HCT116 (cell line): ENCODE measurements around the gene ZC3H12D. TPM values are rescaled to one million over a fixed set of nuclear protein-coding genes. Genes with fewer than 3 reads are reported as not detected.

Source experiments
- ATAC-seq: fragments of 200-7000 bp; cut with Tn5 transposase; 2 replicates; pipeline ENCODE4 v1.9.1; 2020; ENCODE audit warnings: mild to moderate bottlenecking, moderate library complexity
- BruUV-seq: library from RNA; stranded (reverse); fragments of 400-500 nt; replicated peaks from 2 replicates; lab custom pipeline; 2021; lab: Mats Ljungman, UMichigan
- CTCF ChIA-PET: fragments of 300-600 bp; sonication (Branson Sonifier 250); formaldehyde crosslinking; loops from one replicate; lab custom pipeline; 2021; ENCODE audit warnings: antibody characterized with exemption; lab: Charles Lee
- POLR2A ChIA-PET: fragments of 300-600, 350-600 bp; sonication (Branson Sonifier 250); formaldehyde crosslinking; loops from one replicate; lab custom pipeline; 2021; ENCODE audit warnings: antibody characterized with exemption; lab: Charles Lee
- RAD21 ChIA-PET, 2 experiments: fragments of 300-600 bp; sonication (Branson Sonifier 250); formaldehyde crosslinking; loops; one replicate each; lab custom pipeline; 2023; ENCODE audit warnings: low total read pairs in 2 of 2; ENCODE audit not compliant: uncharacterized antibody in 2 of 2, unreplicated experiment in 2 of 2, low non-redundant PET in 1 of 2; lab: Charles Lee
- DNase-seq: peaks from one replicate; pipeline ENCODE4 v3.0.0-alpha.2; 2010; ENCODE audit warnings: low read depth, low spot score
- H2AFZ ChIP-seq: fragments of 200-600 bp; shearing (Covaris generic), sonication (generic); 2 replicates; pipeline ENCODE4 v1.6.1; 2017; ENCODE audit warnings: low read depth, mixed run types, mixed read lengths, antibody characterized with exemption, low read length; ENCODE audit not compliant: poor library complexity, severe bottlenecking
- H3K27ac ChIP-seq: 2 replicates; pipeline ENCODE4 v1.5.1; 2012; ENCODE audit warnings: low read depth, low read length
- H3K27me3 ChIP-seq: fragments of 200-600 bp; sonication (generic); 2 replicates; pipeline ENCODE4 v1.6.1; 2016; ENCODE audit warnings: mixed run types, low read length, mixed read lengths; ENCODE audit not compliant: insufficient read depth
- H3K36me3 ChIP-seq, 2 experiments: fragments of 200-500 bp in 1 of 2; fragments of 200-600 bp in 1 of 2; sonication (Bioruptor generic) in 1 of 2; sonication (generic) in 1 of 2; 2 replicates each; pipeline versions ENCODE4 v1.5.1 to v1.6.1; 2014 to 2016; ENCODE audit warnings: low read length in 2 of 2, inconsistent platforms in 1 of 2, mixed read lengths in 1 of 2, mixed run types in 1 of 2; ENCODE audit not compliant: insufficient read depth in 2 of 2, control insufficient read depth in 1 of 2
- H3K4me1 ChIP-seq, 2 experiments: fragments of 200-600 bp in 1 of 2; sonication (generic) in 1 of 2; 2 replicates each; pipeline versions ENCODE4 v1.5.1 to v1.6.1; 2012 to 2017; ENCODE audit warnings: low read length in 2 of 2, inconsistent platforms in 1 of 2, mild to moderate bottlenecking in 1 of 2, mixed read lengths in 1 of 2, mixed run types in 1 of 2, moderate library complexity in 1 of 2; ENCODE audit not compliant: insufficient read depth in 2 of 2, control insufficient read depth in 1 of 2
- H3K4me2 ChIP-seq: fragments of 200-600 bp; sonication (generic); 2 replicates; pipeline ENCODE4 v1.6.1; 2017; ENCODE audit warnings: mixed run types, low read length, mixed read lengths
- H3K4me3 ChIP-seq, 2 experiments: fragments of 200-600 bp in 1 of 2; sonication (generic) in 1 of 2; replicated peaks in 1 of 2; 2 replicates each; pipeline ENCODE4 v1.5.1; 2011 to 2016; ENCODE audit warnings: low read length in 2 of 2, control low read depth in 1 of 2, low read depth in 1 of 2, mild to moderate bottlenecking in 1 of 2, mixed read lengths in 1 of 2, mixed run types in 1 of 2
- H3K79me2 ChIP-seq: fragments of 200-600 bp; sonication (generic); 2 replicates; pipeline ENCODE4 v1.6.1; 2017; ENCODE audit warnings: mild to moderate bottlenecking, mixed run types, low read length, moderate library complexity, mixed read lengths; ENCODE audit not compliant: insufficient read depth
- H3K9ac ChIP-seq: fragments of 200-600 bp; sonication (generic); 2 replicates; pipeline ENCODE4 v1.6.1; 2016; ENCODE audit warnings: low read length, mixed read lengths
- H3K9me2 ChIP-seq: fragments of 200-600 bp; sonication (generic), shearing (Covaris generic); 2 replicates; pipeline ENCODE4 v1.6.1; 2017; ENCODE audit warnings: mixed run types, mild to moderate bottlenecking, moderate library complexity; ENCODE audit not compliant: insufficient read depth
- H3K9me3 ChIP-seq, 2 experiments: fragments of 200-500 bp in 1 of 2; fragments of 200-600 bp in 1 of 2; sonication (Bioruptor generic) in 1 of 2; sonication (generic) in 1 of 2; 2 replicates each; pipeline ENCODE4 v1.6.1; 2014 to 2017; ENCODE audit warnings: low read length in 2 of 2, mixed read lengths in 2 of 2, inconsistent platforms in 1 of 2, low read depth in 1 of 2, mild to moderate bottlenecking in 1 of 2, mixed run types in 1 of 2, moderate library complexity in 1 of 2; ENCODE audit not compliant: control insufficient read depth in 1 of 2, insufficient read depth in 1 of 2
- H4K20me1 ChIP-seq: fragments of 200-600 bp; sonication (generic), shearing (Covaris generic); 2 replicates; pipeline ENCODE4 v1.6.1; 2017; ENCODE audit warnings: mixed run types, mild to moderate bottlenecking, moderate library complexity; ENCODE audit not compliant: insufficient read depth
- CBX3 ChIP-seq: IDR thresholded peaks from 2 replicates; pipeline ENCODE4 v1.6.1; 2012; ENCODE audit warnings: low read depth
- CEBPB ChIP-seq: IDR thresholded peaks from 2 replicates; pipeline ENCODE4 v1.6.1; 2012; ENCODE audit warnings: low read depth
- EGR1 ChIP-seq: IDR thresholded peaks from 2 replicates; pipeline ENCODE4 v1.6.1; 2012; ENCODE audit warnings: low read depth
- ELF1 ChIP-seq: IDR thresholded peaks from 2 replicates; pipeline ENCODE4 v1.6.1; 2012; ENCODE audit warnings: low read depth, borderline replicate concordance
- EZH2 ChIP-seq: fragments of 200-600 bp; sonication (generic); IDR thresholded peaks from 2 replicates; pipeline ENCODE4 v1.6.1; 2017; ENCODE audit warnings: antibody characterized with exemption, mixed run types
- EZH2phosphoT487 ChIP-seq: fragments of 200-600 bp; IDR thresholded peaks from 2 replicates; pipeline ENCODE4 v1.6.1; 2018; ENCODE audit warnings: antibody characterized with exemption, borderline replicate concordance
- FOSL1 ChIP-seq: IDR thresholded peaks from 2 replicates; pipeline ENCODE4 v1.6.1; 2012; ENCODE audit warnings: low read depth
- JUND ChIP-seq: IDR thresholded peaks from 2 replicates; pipeline ENCODE4 v1.6.1; 2012
- MAX ChIP-seq: IDR thresholded peaks from 2 replicates; pipeline ENCODE4 v1.6.1; 2012
- POLR2A ChIP-seq: IDR thresholded peaks from 2 replicates; pipeline ENCODE4 v1.7.0; 2011; ENCODE audit warnings: borderline replicate concordance; ENCODE audit not compliant: insufficient read depth, insufficient read length; ENCODE audit errors: extremely low read depth
- RAD21 ChIP-seq: IDR thresholded peaks from 2 replicates; pipeline ENCODE4 v1.6.1; 2012; ENCODE audit warnings: low read depth, mild to moderate bottlenecking
- REST ChIP-seq: IDR thresholded peaks from 2 replicates; pipeline ENCODE4 v1.6.1; 2012; ENCODE audit warnings: low read depth
- SIN3A ChIP-seq: IDR thresholded peaks from 2 replicates; pipeline ENCODE4 v1.6.1; 2012; ENCODE audit warnings: low read depth
- SP1 ChIP-seq: IDR thresholded peaks from 2 replicates; pipeline ENCODE4 v1.6.1; 2012; ENCODE audit warnings: low read depth
- SRF ChIP-seq: IDR thresholded peaks from 2 replicates; pipeline ENCODE4 v1.6.1; 2012; ENCODE audit warnings: low read depth
- ZFX ChIP-seq: fragments of 450-650 bp; IDR thresholded peaks from 2 replicates; pipeline ENCODE4 v1.6.1; 2017
- ZNF274 ChIP-seq: fragments of 200-500 bp; sonication (Bioruptor generic); IDR thresholded peaks from 2 replicates; pipeline ENCODE4 v1.6.1; 2014; ENCODE audit warnings: mild to moderate bottlenecking, low read depth, low read length, inconsistent platforms
- intact Hi-C: fragments of 100-400 bp; cut with micrococcal nuclease; formaldehyde crosslinking; loops from 2 replicates; pipeline ENCODE4 v1.10.0; 2022
- total RNA-seq: library from RNA; stranded (reverse); gene quantifications from one replicate; pipeline ENCODE4 v1.2.1, GENCODE V29; 2021; ENCODE audit not compliant: unreplicated experiment
- TF ChIP-seq, protein P1 (sequence below): IDR thresholded peaks from 2 replicates; pipeline ENCODE4 v1.6.1; 2012
- TF ChIP-seq, protein P2 (sequence below): IDR thresholded peaks from 2 replicates; pipeline ENCODE4 v1.6.1; 2011; ENCODE audit warnings: mild to moderate bottlenecking, low read length, moderate library complexity; ENCODE audit not compliant: insufficient replicate concordance; ENCODE audit errors: extremely low read depth
- TF ChIP-seq, protein P3 (sequence below), 3 experiments: fragments of 200-600 bp in 1 of 3; sonication (generic) in 1 of 3; IDR thresholded peaks in 2 of 3; conservative IDR thresholded peaks in 1 of 3; 2 replicates each; pipeline ENCODE4 v1.5.1; 2012 to 2017; ENCODE audit warnings: low read depth in 2 of 3, low read length in 2 of 3, antibody characterized with exemption in 1 of 3, borderline replicate concordance in 1 of 3, control low read depth in 1 of 3, mild to moderate bottlenecking in 1 of 3, mixed read lengths in 1 of 3, mixed run types in 1 of 3, moderate library complexity in 1 of 3; ENCODE audit not compliant: insufficient read depth in 1 of 3

The ZC3H12D gene
- total RNA-seq, 1 experiment from 2014 or later = 0.30 TPM

GRCh38 chr6:149464411-149464810 lies 20.4 kb downstream of the ZC3H12D start:
- Histone ChIP-seq H3K9ac (no peak overlapping the region), H3K79me2 (no peaks in the 10 kb centered on the region), H3K4me3 (no peak overlapping the region), H3K36me3 (no peaks in the 10 kb centered on the region), H4K20me1 (no peaks in the 10 kb centered on the region), H3K9me2 (no peaks in the 10 kb centered on the region), H3K27ac (no peak overlapping the region), H3K4me2 (no peak overlapping the region), H3K27me3 (no peaks in the 10 kb centered on the region), H2AFZ (no peak overlapping the region), H3K4me1 (no peaks in the 10 kb centered on the region), H3K9me3 (no peaks in the 10 kb centered on the region)
- POLR2A ChIA-PET = no interaction called here
- DNase-seq = no peak
- intact Hi-C loops = no loop called here
- TF ChIP-seq REST (no peak), EZH2phosphoT487 (no peak), EZH2 (no peak), SRF (no peak), EGR1 (no peak), CEBPB (no peak), JUND (no peak), ZFX (no peak), FOSL1 (no peak), POLR2A (no peak), MAX (no peak), ELF1 (no peak), SP1 (no peak), CBX3 (no peak), ZNF274 (no peak), SIN3A (no peak), RAD21 (no peak)
- TF ChIP-seq, protein P1, sequence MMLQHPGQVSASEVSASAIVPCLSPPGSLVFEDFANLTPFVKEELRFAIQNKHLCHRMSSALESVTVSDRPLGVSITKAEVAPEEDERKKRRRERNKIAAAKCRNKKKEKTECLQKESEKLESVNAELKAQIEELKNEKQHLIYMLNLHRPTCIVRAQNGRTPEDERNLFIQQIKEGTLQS = no peak
- TF ChIP-seq, protein P2, sequence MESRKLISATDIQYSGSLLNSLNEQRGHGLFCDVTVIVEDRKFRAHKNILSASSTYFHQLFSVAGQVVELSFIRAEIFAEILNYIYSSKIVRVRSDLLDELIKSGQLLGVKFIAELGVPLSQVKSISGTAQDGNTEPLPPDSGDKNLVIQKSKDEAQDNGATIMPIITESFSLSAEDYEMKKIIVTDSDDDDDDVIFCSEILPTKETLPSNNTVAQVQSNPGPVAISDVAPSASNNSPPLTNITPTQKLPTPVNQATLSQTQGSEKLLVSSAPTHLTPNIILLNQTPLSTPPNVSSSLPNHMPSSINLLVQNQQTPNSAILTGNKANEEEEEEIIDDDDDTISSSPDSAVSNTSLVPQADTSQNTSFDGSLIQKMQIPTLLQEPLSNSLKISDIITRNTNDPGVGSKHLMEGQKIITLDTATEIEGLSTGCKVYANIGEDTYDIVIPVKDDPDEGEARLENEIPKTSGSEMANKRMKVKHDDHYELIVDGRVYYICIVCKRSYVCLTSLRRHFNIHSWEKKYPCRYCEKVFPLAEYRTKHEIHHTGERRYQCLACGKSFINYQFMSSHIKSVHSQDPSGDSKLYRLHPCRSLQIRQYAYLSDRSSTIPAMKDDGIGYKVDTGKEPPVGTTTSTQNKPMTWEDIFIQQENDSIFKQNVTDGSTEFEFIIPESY = no peak
- TF ChIP-seq, protein P3, sequence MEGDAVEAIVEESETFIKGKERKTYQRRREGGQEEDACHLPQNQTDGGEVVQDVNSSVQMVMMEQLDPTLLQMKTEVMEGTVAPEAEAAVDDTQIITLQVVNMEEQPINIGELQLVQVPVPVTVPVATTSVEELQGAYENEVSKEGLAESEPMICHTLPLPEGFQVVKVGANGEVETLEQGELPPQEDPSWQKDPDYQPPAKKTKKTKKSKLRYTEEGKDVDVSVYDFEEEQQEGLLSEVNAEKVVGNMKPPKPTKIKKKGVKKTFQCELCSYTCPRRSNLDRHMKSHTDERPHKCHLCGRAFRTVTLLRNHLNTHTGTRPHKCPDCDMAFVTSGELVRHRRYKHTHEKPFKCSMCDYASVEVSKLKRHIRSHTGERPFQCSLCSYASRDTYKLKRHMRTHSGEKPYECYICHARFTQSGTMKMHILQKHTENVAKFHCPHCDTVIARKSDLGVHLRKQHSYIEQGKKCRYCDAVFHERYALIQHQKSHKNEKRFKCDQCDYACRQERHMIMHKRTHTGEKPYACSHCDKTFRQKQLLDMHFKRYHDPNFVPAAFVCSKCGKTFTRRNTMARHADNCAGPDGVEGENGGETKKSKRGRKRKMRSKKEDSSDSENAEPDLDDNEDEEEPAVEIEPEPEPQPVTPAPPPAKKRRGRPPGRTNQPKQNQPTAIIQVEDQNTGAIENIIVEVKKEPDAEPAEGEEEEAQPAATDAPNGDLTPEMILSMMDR (IDR thresholded peaks at IDR 0.05 in 2 of 3, conservative IDR thresholded peaks at IDR 0.05 in 1 of 3; ENCODE audit: borderline replicate concordance in 1 of 3, insufficient read depth in 1 of 3, low read depth in 2 of 3, low read length in 2 of 3) = no peak
- RAD21 ChIA-PET = no interaction called here
- no peak for ATAC-seq
- no TSS peak for BruUV-seq
- CTCF ChIA-PET = no interaction called here
